ENCODE data around the gene SH2D7.

Gene SH2D7

GRCh38 chr15:78092261-78093041 is at the start of gene SH2D7:
Gene SH2D7, plus strand, starts transcription at chr15:78092561. Its CDS starts 24 bp downstream, at chr15:78092585.
- TF ChIP-seq, protein P1, sequence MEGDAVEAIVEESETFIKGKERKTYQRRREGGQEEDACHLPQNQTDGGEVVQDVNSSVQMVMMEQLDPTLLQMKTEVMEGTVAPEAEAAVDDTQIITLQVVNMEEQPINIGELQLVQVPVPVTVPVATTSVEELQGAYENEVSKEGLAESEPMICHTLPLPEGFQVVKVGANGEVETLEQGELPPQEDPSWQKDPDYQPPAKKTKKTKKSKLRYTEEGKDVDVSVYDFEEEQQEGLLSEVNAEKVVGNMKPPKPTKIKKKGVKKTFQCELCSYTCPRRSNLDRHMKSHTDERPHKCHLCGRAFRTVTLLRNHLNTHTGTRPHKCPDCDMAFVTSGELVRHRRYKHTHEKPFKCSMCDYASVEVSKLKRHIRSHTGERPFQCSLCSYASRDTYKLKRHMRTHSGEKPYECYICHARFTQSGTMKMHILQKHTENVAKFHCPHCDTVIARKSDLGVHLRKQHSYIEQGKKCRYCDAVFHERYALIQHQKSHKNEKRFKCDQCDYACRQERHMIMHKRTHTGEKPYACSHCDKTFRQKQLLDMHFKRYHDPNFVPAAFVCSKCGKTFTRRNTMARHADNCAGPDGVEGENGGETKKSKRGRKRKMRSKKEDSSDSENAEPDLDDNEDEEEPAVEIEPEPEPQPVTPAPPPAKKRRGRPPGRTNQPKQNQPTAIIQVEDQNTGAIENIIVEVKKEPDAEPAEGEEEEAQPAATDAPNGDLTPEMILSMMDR (IDR thresholded peaks at IDR 0.05; ENCODE audit: control insufficient read depth, extremely low read depth, insufficient read depth): no peak
- no peak within 1 kb of the TSS for H3K4me3 ChIP-seq (ENCODE audit: low read depth, low read length)
- no peak for DNase-seq (ENCODE audit: low read depth)

- no peak overlapping the region for H3K4me3 ChIP-seq (ENCODE audit: low read depth, low read length)
- TF ChIP-seq, protein P1 (IDR thresholded peaks at IDR 0.05; ENCODE audit: control insufficient read depth, extremely low read depth, insufficient read depth): no peak
- no peak for DNase-seq (ENCODE audit: low read depth)
These were observed 47.8 kb upstream of the SH2D7 start for GRCh38 chr15:78044407-78045155.

- DNase-seq (ENCODE audit: low read depth): no peak
- TF ChIP-seq, protein P1 (IDR thresholded peaks at IDR 0.05; ENCODE audit: control insufficient read depth, extremely low read depth, insufficient read depth): no peak
- H3K4me3 ChIP-seq (ENCODE audit: low read depth, low read length): no peak overlapping the region
These were observed 47.2 kb upstream of the SH2D7 start for GRCh38 chr15:78045189-78045588.

- TF ChIP-seq, protein P1 (IDR thresholded peaks at IDR 0.05; ENCODE audit: control insufficient read depth, extremely low read depth, insufficient read depth): no peak
- H3K4me3 ChIP-seq (ENCODE audit: low read depth, low read length): no peak overlapping the region
- no peak for DNase-seq (ENCODE audit: low read depth)
These were observed 45.5 kb upstream of the SH2D7 start for GRCh38 chr15:78046796-78047341.

DNA sequence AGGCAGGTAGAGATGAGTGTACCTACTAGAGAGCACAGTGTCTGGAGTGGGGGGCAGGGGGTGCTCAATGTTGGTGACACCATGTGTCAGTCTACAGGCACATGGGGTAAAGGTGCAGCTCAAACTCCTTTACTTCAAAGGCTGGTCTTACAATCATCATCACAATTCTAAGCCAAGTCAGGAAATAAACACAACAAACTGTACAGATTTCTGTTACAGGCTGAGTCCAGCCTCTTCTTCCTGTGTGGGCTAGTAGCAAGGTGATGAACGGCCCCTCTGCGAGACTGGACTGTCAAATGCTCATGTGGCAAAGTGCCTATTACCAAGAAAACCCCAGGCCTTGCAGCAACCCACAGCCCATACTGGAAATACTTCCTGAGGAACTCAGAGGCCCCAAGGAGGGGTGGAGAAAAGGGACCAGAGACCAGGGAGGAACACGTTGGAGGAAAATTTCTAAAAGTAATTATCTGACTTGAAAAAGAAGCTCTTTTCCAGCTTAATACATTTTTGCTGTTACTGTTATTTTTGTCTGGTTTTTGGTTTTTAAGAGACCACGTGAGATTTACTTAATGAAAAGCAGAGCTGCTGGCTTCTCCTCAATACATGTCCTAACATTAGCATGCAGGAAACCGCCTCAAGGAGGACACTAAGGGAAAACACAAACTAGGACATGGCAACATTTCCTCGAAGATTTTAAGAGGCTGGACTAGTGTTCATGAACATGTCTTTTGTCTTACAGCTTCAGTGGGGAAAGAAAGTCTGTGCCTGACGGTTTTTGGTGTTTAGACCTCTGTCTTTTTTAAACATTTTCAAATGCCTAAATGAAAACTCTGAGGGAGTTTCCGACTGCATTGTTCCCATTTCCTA is 44.4 kb upstream of the SH2D7 start:
- no peak overlapping the region for H3K4me3 ChIP-seq (ENCODE audit: low read depth, low read length)
- TF ChIP-seq, protein P1 (IDR thresholded peaks at IDR 0.05; ENCODE audit: control insufficient read depth, extremely low read depth, insufficient read depth): no peak
- DNase-seq (ENCODE audit: low read depth): no peak

DNA sequence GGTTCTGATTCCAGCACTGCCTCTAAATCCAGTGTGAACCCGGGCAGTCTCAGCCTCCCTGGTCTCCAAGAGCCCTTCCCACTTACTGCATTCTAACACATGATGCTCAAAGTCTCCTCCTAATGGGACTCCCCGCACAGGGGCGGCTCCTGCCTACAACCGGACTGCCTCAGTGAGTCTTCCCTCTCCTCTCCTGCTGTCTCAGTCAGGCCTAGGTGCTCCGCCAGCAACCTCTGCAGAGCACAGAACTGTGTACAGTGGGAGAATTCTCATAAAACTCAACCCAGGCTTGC is 43.8 kb upstream of the SH2D7 start:
- H3K4me3 ChIP-seq (ENCODE audit: low read depth, low read length): no peak overlapping the region
- TF ChIP-seq, protein P1 (IDR thresholded peaks at IDR 0.05; ENCODE audit: control insufficient read depth, extremely low read depth, insufficient read depth): no peak
- no peak for DNase-seq (ENCODE audit: low read depth)

All from LNCaP clone FGC (cell line).